GM23338 (cell line): Measurements from ENCODE around the gene ATP9B.

Experiments used
- CTCF ChIP-seq, 2 experiments: fragments of 200-600 bp in 1 of 2; sonication (generic) in 1 of 2; conservative IDR thresholded peaks; 2 replicates each; pipeline versions ENCODE4 v1.5.1 to v1.6.1; 2016 to 2017; ENCODE audit warnings: antibody characterized with exemption in 2 of 2, low read depth in 2 of 2, mild to moderate bottlenecking in 2 of 2, moderate library complexity in 1 of 2
- EZH2 ChIP-seq: fragments of 200-600 bp; sonication (generic); IDR thresholded peaks from one replicate; pipeline ENCODE4 v1.8.0; 2017; ENCODE audit warnings: antibody characterized with exemption, mild to moderate bottlenecking, low read depth; ENCODE audit not compliant: unreplicated experiment
- EZH2phosphoT487 ChIP-seq: fragments of 200-600 bp; sonication (generic); IDR thresholded peaks from one replicate; pipeline ENCODE4 v1.8.1; 2018; ENCODE audit warnings: antibody characterized with exemption; ENCODE audit not compliant: unreplicated experiment
- JUNB ChIP-seq: IDR thresholded peaks from one replicate; pipeline ENCODE4 v1.6.1; 2016; ENCODE audit warnings: antibody characterized with exemption; ENCODE audit not compliant: unreplicated experiment
- NANOG ChIP-seq: IDR thresholded peaks from 2 replicates; pipeline ENCODE4 v1.6.1; 2016; ENCODE audit warnings: antibody characterized with exemption, borderline replicate concordance
- POLR2AphosphoS5 ChIP-seq: IDR thresholded peaks from 2 replicates; pipeline ENCODE4 v1.6.1; 2016; ENCODE audit warnings: antibody characterized with exemption, low read depth
- REST ChIP-seq: IDR thresholded peaks from one replicate; pipeline ENCODE4 v1.6.1; 2018; ENCODE audit warnings: antibody characterized with exemption; ENCODE audit not compliant: unreplicated experiment
- ZNF462 ChIP-seq: fragments of 250-450 bp; sonication (Bioruptor Pico); IDR thresholded peaks from 2 replicates; pipeline ENCODE4 v1.5.0; 2020; ENCODE audit warnings: mild to moderate bottlenecking, moderate library complexity

GRCh38 chr18:79058007-79058406 is 11.2 kb upstream of the ATP9B start:
- no peak for TF ChIP-seq REST
- no peak for TF ChIP-seq ZNF462 (CRISPR knock-in tag)
- TF ChIP-seq POLR2AphosphoS5 = no peak
- no peak for TF ChIP-seq CTCF (conservative IDR thresholded peaks at IDR 0.05; ENCODE audit: low read depth in 2 of 2)
- no peak for TF ChIP-seq NANOG
- TF ChIP-seq EZH2phosphoT487 = no peak
- TF ChIP-seq JUNB = no peak
- no peak for TF ChIP-seq EZH2
